ENCODE data around the gene RNF181.
"Not testable (repeated sequence)": the region's sequence is repeated elsewhere in the genome, so short reads cannot be mapped to it uniquely, and the experiment has no call there.

DNA sequence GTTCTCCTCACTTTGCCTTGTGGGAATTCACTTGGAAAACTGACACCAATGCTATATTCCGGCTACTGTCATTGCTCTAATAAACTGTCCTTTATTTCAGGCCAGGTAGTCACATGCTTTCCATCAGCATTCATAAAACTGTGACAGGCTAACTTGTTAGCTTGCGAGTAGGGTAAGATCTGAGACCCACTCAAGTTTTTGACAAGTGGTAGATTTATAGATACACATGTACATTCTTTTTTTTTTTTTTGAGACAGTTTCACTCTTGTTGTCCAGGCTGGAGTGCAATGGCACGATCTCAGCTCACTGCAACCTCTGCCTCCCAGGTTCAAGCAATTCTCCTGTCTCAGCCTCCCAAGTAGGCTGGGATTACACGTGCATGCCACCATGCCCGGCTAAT, 22.2 kb downstream of the RNF181 start:
- TF ChIP-seq, protein P1, sequence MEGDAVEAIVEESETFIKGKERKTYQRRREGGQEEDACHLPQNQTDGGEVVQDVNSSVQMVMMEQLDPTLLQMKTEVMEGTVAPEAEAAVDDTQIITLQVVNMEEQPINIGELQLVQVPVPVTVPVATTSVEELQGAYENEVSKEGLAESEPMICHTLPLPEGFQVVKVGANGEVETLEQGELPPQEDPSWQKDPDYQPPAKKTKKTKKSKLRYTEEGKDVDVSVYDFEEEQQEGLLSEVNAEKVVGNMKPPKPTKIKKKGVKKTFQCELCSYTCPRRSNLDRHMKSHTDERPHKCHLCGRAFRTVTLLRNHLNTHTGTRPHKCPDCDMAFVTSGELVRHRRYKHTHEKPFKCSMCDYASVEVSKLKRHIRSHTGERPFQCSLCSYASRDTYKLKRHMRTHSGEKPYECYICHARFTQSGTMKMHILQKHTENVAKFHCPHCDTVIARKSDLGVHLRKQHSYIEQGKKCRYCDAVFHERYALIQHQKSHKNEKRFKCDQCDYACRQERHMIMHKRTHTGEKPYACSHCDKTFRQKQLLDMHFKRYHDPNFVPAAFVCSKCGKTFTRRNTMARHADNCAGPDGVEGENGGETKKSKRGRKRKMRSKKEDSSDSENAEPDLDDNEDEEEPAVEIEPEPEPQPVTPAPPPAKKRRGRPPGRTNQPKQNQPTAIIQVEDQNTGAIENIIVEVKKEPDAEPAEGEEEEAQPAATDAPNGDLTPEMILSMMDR (IDR thresholded peaks at IDR 0.05; ENCODE audit: insufficient read depth, low read depth, low read length) = not testable (repeated sequence)
- TF ChIP-seq EZH2 (IDR thresholded peaks at IDR 0.05; ENCODE audit: insufficient read depth, low read length) = not testable (repeated sequence)
